SH-SY5Y (cell line): ENCODE data around the gene GJB2.

ENCODE experiments used
- GATA2 ChIP-seq: IDR thresholded peaks from 2 replicates; pipeline ENCODE4 v1.6.1; 2011; ENCODE audit warnings: mild to moderate bottlenecking, low read depth, low read length
- GATA3 ChIP-seq: IDR thresholded peaks from 2 replicates; pipeline ENCODE4 v1.6.1; 2011; ENCODE audit warnings: low read depth, mild to moderate bottlenecking, low read length, moderate library complexity

Gene GJB2

GRCh38 chr13:20206065-20206697 lies 13.4 kb upstream of the GJB2 start:
- no peak for TF ChIP-seq GATA2
- no peak for TF ChIP-seq GATA3

DNA sequence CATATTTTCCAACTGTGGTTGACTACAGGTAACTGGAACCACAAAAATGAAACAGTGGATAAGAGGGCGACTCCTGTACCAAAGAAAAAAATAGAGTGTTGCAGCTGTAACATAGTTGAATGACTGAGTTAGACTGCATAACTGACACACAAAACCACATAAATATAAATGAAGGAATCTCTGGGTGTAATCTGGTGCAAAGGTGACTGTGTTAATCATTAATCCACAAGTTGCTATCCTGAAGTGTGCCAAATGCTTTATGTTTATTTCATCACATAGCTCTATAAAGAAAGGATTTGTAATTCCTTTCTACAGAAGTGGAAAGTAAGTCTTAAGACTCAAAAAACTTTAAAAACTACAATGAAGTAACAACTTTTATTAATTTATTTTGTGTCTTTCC lies 6.0 kb upstream of the GJB2 start:
- no peak for TF ChIP-seq GATA2
- no peak for TF ChIP-seq GATA3

GRCh38 chr13:20197361-20197834 lies 4.7 kb upstream of the GJB2 start:
- TF ChIP-seq GATA3 (no peak), GATA2 (no peak)

DNA sequence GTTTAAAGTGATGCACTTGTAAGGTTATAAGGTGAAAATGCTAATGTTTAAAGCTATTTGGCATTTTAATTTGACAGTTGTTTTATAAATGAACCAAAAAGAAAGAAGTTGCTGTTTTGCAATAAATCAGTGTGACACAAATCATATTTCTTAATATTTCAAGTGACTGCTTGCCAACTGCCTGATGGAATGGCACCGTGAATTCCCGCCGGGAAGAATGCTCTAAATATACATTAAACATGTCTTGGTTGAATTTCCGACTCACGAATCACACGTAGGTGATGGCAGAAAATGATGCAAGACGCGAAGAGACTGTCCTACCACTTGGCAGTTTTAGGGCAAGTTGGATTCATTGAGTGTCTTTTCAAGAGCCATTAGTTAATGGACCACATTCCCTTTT lies 3.1 kb upstream of the GJB2 start:
- TF ChIP-seq GATA3 (no peak), GATA2 (no peak)

DNA sequence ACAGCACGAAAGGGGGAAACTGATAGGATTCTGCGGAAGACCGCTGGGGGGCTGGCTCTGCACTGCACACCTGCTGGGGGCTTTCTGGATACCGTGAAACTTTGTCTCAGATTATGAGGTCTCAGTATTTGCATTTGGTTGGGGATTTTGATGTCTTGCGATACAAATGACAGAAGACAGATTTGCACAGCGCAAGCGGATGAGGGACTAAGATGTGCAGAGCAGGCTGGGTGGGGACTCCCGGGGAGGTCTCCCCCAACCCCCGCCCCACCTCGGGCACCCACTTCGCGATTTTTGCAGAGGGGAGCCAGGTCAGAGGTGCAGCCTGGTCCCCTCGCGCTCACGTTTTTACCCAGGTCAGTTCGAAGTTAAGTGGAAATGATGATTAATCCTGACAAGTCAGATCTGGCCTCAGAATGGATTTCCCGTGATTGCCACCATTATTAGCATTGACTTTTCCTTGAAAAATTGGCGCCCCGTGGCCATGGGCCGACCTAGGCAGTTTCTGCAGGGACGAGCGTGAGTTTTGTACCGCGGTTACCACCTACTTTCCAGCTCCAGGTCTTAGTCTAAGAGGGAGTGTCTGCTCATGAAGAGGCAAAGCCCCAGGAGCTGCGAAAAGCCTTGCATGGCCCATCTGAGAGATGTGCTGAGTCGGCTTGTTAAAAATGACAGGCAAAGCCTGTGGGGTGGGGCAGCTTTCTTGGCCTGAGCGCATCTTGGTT lies 1.3 kb upstream of the GJB2 start:
- TF ChIP-seq GATA3 = no peak
- TF ChIP-seq GATA2 = no peak

- TF ChIP-seq GATA2 (no peak), GATA3 (no peak)
Observed at GRCh38 chr13:20193162-20193906, 596 bp upstream of the GJB2 start.

GRCh38 chr13:20192158-20192835 lies 441 bp downstream of the GJB2 start:
- no peak for TF ChIP-seq GATA2
- TF ChIP-seq GATA3 = no peak

- TF ChIP-seq GATA3 (no peak), GATA2 (no peak)
Observed at GRCh38 chr13:20191311-20192157, 1.2 kb downstream of the GJB2 start.

DNA sequence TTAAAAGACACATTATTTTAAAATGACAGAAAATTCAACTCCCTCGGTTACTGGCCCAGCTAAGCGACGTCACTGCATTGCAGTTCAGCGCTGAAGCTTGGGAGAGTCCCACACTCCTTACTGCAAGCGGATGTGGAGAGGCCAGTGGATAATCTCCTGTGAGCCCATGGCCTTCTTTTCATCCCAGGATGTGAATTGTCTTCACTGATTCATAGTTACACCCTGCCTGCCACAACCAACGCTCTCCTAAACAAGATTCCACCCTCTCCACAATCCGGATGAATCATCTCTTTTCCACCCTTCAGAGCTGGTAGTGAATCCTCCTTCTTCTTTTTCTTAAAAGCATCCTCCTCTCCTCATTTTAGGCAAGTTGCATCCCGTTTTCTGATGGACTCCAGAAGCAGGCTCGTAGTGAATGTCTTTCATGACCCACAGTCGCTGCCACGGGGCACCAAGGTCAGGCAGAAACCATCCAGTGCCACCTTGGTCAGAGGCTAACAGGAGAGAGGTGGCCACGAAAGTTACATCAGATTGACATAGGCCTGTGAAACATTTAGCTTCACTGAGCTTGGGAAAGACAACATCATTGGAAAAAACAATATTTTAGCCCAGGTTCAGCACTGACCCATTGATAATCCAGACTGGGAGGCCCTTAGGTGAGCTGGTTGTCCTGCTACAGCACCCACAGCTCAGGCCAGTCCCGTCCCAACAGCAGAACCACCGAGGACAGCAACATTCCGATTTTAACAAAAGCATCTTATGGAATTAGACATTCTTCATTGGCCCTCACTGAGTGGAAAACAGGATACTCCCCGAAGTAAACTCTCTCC lies 2.0 kb downstream of the GJB2 start:
- TF ChIP-seq GATA2 (no peak), GATA3 (no peak)

GRCh38 chr13:20190076-20190475 lies 2.7 kb downstream of the GJB2 start:
- TF ChIP-seq GATA2 = no peak
- TF ChIP-seq GATA3 = no peak

DNA sequence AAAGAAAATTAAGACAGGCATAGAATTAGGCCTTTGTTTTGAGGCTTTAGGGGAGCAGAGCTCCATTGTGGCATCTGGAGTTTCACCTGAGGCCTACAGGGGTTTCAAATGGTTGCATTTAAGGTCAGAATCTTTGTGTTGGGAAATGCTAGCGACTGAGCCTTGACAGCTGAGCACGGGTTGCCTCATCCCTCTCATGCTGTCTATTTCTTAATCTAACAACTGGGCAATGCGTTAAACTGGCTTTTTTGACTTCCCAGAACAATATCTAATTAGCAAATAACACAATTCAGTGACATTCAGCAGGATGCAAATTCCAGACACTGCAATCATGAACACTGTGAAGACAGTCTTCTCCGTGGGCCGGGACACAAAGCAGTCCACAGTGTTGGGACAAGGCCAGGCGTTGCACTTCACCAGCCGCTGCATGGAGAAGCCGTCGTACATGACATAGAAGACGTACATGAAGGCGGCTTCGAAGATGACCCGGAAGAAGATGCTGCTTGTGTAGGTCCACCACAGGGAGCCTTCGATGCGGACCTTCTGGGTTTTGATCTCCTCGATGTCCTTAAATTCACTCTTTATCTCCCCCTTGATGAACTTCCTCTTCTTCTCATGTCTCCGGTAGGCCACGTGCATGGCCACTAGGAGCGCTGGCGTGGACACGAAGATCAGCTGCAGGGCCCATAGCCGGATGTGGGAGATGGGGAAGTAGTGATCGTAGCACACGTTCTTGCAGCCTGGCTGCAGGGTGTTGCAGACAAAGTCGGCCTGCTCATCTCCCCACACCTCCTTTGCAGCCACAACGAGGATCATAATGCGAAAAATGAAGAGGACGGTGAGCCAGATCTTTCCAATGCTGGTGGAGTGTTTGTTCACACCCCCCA lies 3.8 kb downstream of the GJB2 start:
- TF ChIP-seq GATA2 (no peak), GATA3 (no peak)

- TF ChIP-seq GATA2 (no peak), GATA3 (no peak)
Observed at GRCh38 chr13:20186771-20187170, 6.0 kb downstream of the GJB2 start.
